Activated T-helper 2 cell treated with anti-CD3 and anti-CD28 coated beads, Interferon-gamma antibody, Interleukin-2, Interleukin-4, amounts not matched to agents 10 μg/mL and 5 μg/mL and 100 μg/mL, durations not matched to agents 14 hours and 24 hours and 36 hours (primary cell): ENCODE results near the gene CRAMP1. TPM values are rescaled to one million over a fixed set of nuclear protein-coding genes. Genes with fewer than 3 reads are reported as not detected.

Source experiments
- DNase-seq: peaks from one replicate; pipeline ENCODE4 v3.0.0; 2021; ENCODE audit warnings: low spot score
- H3K27ac Mint-ChIP-seq: one replicate; pipeline ENCODE4 v1.8.0; 2021; ENCODE audit warnings: mixed read lengths
- H3K27me3 Mint-ChIP-seq: one replicate; pipeline ENCODE4 v1.8.0; 2021; ENCODE audit warnings: low read depth, mixed read lengths
- H3K36me3 Mint-ChIP-seq: one replicate; pipeline ENCODE4 v1.8.0; 2021; ENCODE audit warnings: low read depth, mixed read lengths
- H3K4me1 Mint-ChIP-seq: one replicate; pipeline ENCODE4 v1.8.0; 2021; ENCODE audit warnings: low read depth, mixed read lengths
- H3K4me3 Mint-ChIP-seq: one replicate; pipeline ENCODE4 v1.8.0; 2021; ENCODE audit warnings: low read depth, mild to moderate bottlenecking, moderate library complexity, mixed read lengths
- H3K9me3 Mint-ChIP-seq: one replicate; pipeline ENCODE4 v1.8.0; 2021; ENCODE audit warnings: mixed read lengths
- intact Hi-C: fragments of 100-400 bp; cut with micrococcal nuclease; formaldehyde crosslinking; loops from one replicate; pipeline ENCODE4 v1.15.1; 2023
- total RNA-seq: library from RNA; stranded (reverse); gene quantifications from 2 replicates; pipeline ENCODE4 v1.2.3, GENCODE V29; 2022

The CRAMP1 gene
- total RNA-seq, 1 donor from 2014 or later: 34.3 TPM

GRCh38 chr16:1626776-1627175 is 14.6 kb downstream of the CRAMP1 start:
- no peak overlapping the region for H3K27ac Mint-ChIP-seq

GRCh38 chr16:1630450-1631213 is 18.5 kb downstream of the CRAMP1 start:
- no peak for DNase-seq
- Mint-ChIP-seq H3K27me3 (no peaks in the 10 kb centered on the region), H3K27ac (no peak overlapping the region), H3K4me3 (no peak overlapping the region), H3K4me1 (peaks cover 4% of the 10 kb centered on the region), H3K36me3 (peaks cover 59% of the 10 kb centered on the region), H3K9me3 (no peaks in the 10 kb centered on the region)
- intact Hi-C loops: no loop called here

More at GRCh38 chr16:1626776-1627175, 14.6 kb downstream of the CRAMP1 start:
- no peaks in the 10 kb centered on the region for H3K9me3 Mint-ChIP-seq
- peaks cover 47% of the 10 kb centered on the region for H3K36me3 Mint-ChIP-seq
- intact Hi-C loops: no loop called here
- H3K27me3 Mint-ChIP-seq: no peaks in the 10 kb centered on the region
- DNase-seq: no peak
- H3K4me1 Mint-ChIP-seq: peaks cover 4% of the 10 kb centered on the region
- H3K4me3 Mint-ChIP-seq: no peak overlapping the region

- no peak overlapping the region for H3K27ac Mint-ChIP-seq
- no peak overlapping the region for H3K4me3 Mint-ChIP-seq
- H3K36me3 Mint-ChIP-seq: peaks cover 56% of the 10 kb centered on the region
- H3K4me1 Mint-ChIP-seq: peaks cover 4% of the 10 kb centered on the region
- H3K9me3 Mint-ChIP-seq: no peaks in the 10 kb centered on the region
- intact Hi-C loops: no loop called here
- no peak for DNase-seq
- no peaks in the 10 kb centered on the region for H3K27me3 Mint-ChIP-seq
Measured at GRCh38 chr16:1631230-1631629, 19.1 kb downstream of the CRAMP1 start.

GRCh38 chr16:1631931-1632637 is 19.9 kb downstream of the CRAMP1 start:
- no peak overlapping the region for H3K4me3 Mint-ChIP-seq
- H3K27ac Mint-ChIP-seq: no peak overlapping the region
- no peaks in the 10 kb centered on the region for H3K27me3 Mint-ChIP-seq
- no peak for DNase-seq
- peaks cover 4% of the 10 kb centered on the region for H3K4me1 Mint-ChIP-seq
- no peaks in the 10 kb centered on the region for H3K9me3 Mint-ChIP-seq
- H3K36me3 Mint-ChIP-seq: peaks cover 47% of the 10 kb centered on the region
- intact Hi-C loops: no loop called here

- DNase-seq: no peak
- no peaks in the 10 kb centered on the region for H3K27me3 Mint-ChIP-seq
- intact Hi-C loops: no loop called here
- no peak overlapping the region for H3K4me3 Mint-ChIP-seq
- H3K9me3 Mint-ChIP-seq: no peaks in the 10 kb centered on the region
- no peak overlapping the region for H3K27ac Mint-ChIP-seq
- H3K4me1 Mint-ChIP-seq: peaks cover 4% of the 10 kb centered on the region
- peaks cover 43% of the 10 kb centered on the region for H3K36me3 Mint-ChIP-seq
Measured at GRCh38 chr16:1632638-1632970, 20.4 kb downstream of the CRAMP1 start.

- peaks cover 43% of the 10 kb centered on the region for H3K36me3 Mint-ChIP-seq
- no peak overlapping the region for H3K4me3 Mint-ChIP-seq
- no peaks in the 10 kb centered on the region for H3K9me3 Mint-ChIP-seq
- H3K27ac Mint-ChIP-seq: no peak overlapping the region
- peaks cover 4% of the 10 kb centered on the region for H3K4me1 Mint-ChIP-seq
- H3K27me3 Mint-ChIP-seq: no peaks in the 10 kb centered on the region
- intact Hi-C loops: no loop called here
- no peak for DNase-seq
Measured at GRCh38 chr16:1633310-1633709, 21.1 kb downstream of the CRAMP1 start.

GRCh38 chr16:1634541-1634940 is 22.4 kb downstream of the CRAMP1 start:
- intact Hi-C loops: no loop called here
- Mint-ChIP-seq H3K4me1 (no peaks in the 10 kb centered on the region), H3K4me3 (no peak overlapping the region), H3K27ac (no peak overlapping the region), H3K36me3 (peaks cover 45% of the 10 kb centered on the region), H3K9me3 (no peaks in the 10 kb centered on the region), H3K27me3 (no peaks in the 10 kb centered on the region)
- no peak for DNase-seq

- Mint-ChIP-seq H3K4me3 (no peak overlapping the region), H3K9me3 (no peaks in the 10 kb centered on the region), H3K4me1 (no peaks in the 10 kb centered on the region), H3K27ac (no peak overlapping the region), H3K36me3 (peaks cover 45% of the 10 kb centered on the region), H3K27me3 (no peaks in the 10 kb centered on the region)
- DNase-seq: no peak
- intact Hi-C loops: no loop called here
Measured at GRCh38 chr16:1635070-1635469, 22.9 kb downstream of the CRAMP1 start.

- Mint-ChIP-seq H3K27ac (no peak overlapping the region), H3K4me1 (no peaks in the 10 kb centered on the region), H3K9me3 (no peaks in the 10 kb centered on the region), H3K36me3 (peaks cover 57% of the 10 kb centered on the region), H3K27me3 (no peaks in the 10 kb centered on the region), H3K4me3 (no peak overlapping the region)
- DNase-seq: no peak
- intact Hi-C loops: no loop called here
Measured at GRCh38 chr16:1637526-1637925, 25.4 kb downstream of the CRAMP1 start.

GRCh38 chr16:1638757-1639156 is 26.6 kb downstream of the CRAMP1 start:
- DNase-seq: no peak
- H3K4me1 Mint-ChIP-seq: no peaks in the 10 kb centered on the region
- no peaks in the 10 kb centered on the region for H3K27me3 Mint-ChIP-seq
- H3K4me3 Mint-ChIP-seq: no peak overlapping the region
- H3K36me3 Mint-ChIP-seq: peaks cover 56% of the 10 kb centered on the region
- H3K27ac Mint-ChIP-seq: no peak overlapping the region
- intact Hi-C loops: no loop called here
- no peaks in the 10 kb centered on the region for H3K9me3 Mint-ChIP-seq

GRCh38 chr16:1639282-1639681 is 27.1 kb downstream of the CRAMP1 start:
- Mint-ChIP-seq H3K4me3 (no peak overlapping the region), H3K27ac (no peak overlapping the region), H3K36me3 (peaks cover 56% of the 10 kb centered on the region), H3K4me1 (no peaks in the 10 kb centered on the region), H3K27me3 (no peaks in the 10 kb centered on the region), H3K9me3 (no peaks in the 10 kb centered on the region)
- intact Hi-C loops: no loop called here
- no peak for DNase-seq

GRCh38 chr16:1639860-1640259 is 27.7 kb downstream of the CRAMP1 start:
- DNase-seq: no peak
- Mint-ChIP-seq H3K27me3 (no peaks in the 10 kb centered on the region), H3K36me3 (peaks cover 55% of the 10 kb centered on the region), H3K9me3 (no peaks in the 10 kb centered on the region), H3K4me3 (no peak overlapping the region), H3K4me1 (no peaks in the 10 kb centered on the region), H3K27ac (no peak overlapping the region)
- intact Hi-C loops: no loop called here

- peaks cover under 1% of the 10 kb centered on the region for H3K4me1 Mint-ChIP-seq
- peaks cover 51% of the 10 kb centered on the region for H3K36me3 Mint-ChIP-seq
- H3K4me3 Mint-ChIP-seq: no peak overlapping the region
- no peak overlapping the region for H3K27ac Mint-ChIP-seq
- intact Hi-C loops: no loop called here
- no peak for DNase-seq
- H3K9me3 Mint-ChIP-seq: no peaks in the 10 kb centered on the region
- H3K27me3 Mint-ChIP-seq: no peaks in the 10 kb centered on the region
Measured at GRCh38 chr16:1640261-1640941, 28.2 kb downstream of the CRAMP1 start.
